Measurements from ENCODE around the gene TESMIN. TPM values are rescaled to one million over a fixed set of nuclear protein-coding genes. Genes with fewer than 3 reads are reported as not detected.

The TESMIN gene
- total and polyA plus RNA-seq, 2 of the 4 experiments (the other 2 are of a cell fraction), result 0.90 to 2.2 TPM

GRCh38 chr11:68689737-68690625, 61.3 kb downstream of the TESMIN start:
- POLR2A ChIA-PET (ENCODE audit: unreplicated experiment), result no interaction called here
- Histone ChIP-seq H2BK20ac (ENCODE audit: low read depth, low read length) (no peak overlapping the region), H2AFZ (replicated peaks; ENCODE audit: low read length, poor library complexity) (no peak overlapping the region), H3K4me2 (ENCODE audit: low read depth, low read length) (no peak overlapping the region), H3K4me3 (ENCODE audit: insufficient read depth, low read depth, low read length) (no peak overlapping the region), H4K5ac (ENCODE audit: low read depth, low read length) (no peak overlapping the region), H3K9me3 (ENCODE audit: control insufficient read depth, insufficient read depth, low read length) (no peaks in the 10 kb centered on the region), H4K8ac (ENCODE audit: low read depth in 2 of 2, low read length in 2 of 2) (no peak overlapping the region), H4K20me1 (ENCODE audit: insufficient read depth, low read length) (no peaks in the 10 kb centered on the region; the same call in 1 of the 2 replicates), H3K79me1 (ENCODE audit: low read depth in 1 of 2, low read length in 2 of 2) (no peaks in the 10 kb centered on the region), H4K91ac (ENCODE audit: insufficient read depth, low read depth, low read length) (no peak overlapping the region), H2AK9ac (replicated peaks; ENCODE audit: low read depth, low read length, poor library complexity) (no peak overlapping the region), H2BK15ac (ENCODE audit: low read depth, low read length) (no peak overlapping the region), H3K36me3 (ENCODE audit: control insufficient read depth, insufficient read depth, low read length) (no peaks in the 10 kb centered on the region), H2BK5ac (ENCODE audit: low read depth, low read length, poor library complexity, severe bottlenecking) (no peak overlapping the region), H3K4me1 (ENCODE audit: control insufficient read depth, insufficient read depth, low read length) (no peaks in the 10 kb centered on the region), H3K27ac (ENCODE audit: insufficient read depth, low read length) (no peak overlapping the region), H3K56ac (ENCODE audit: extremely low read depth, insufficient read depth, low read length) (no peak overlapping the region), H2AK5ac (ENCODE audit: low read depth, low read length) (no peak overlapping the region), H2BK120ac (ENCODE audit: low read depth, low read length) (no peak overlapping the region), H3K4ac (ENCODE audit: low read depth, low read length) (no peak overlapping the region), H3K9me1 (ENCODE audit: insufficient read depth, low read length) (no peaks in the 10 kb centered on the region), H3K14ac (replicated peaks; ENCODE audit: low read depth, low read length) (no peak overlapping the region), H3K9ac (ENCODE audit: low read depth, low read length) (no peak overlapping the region), H3K18ac (ENCODE audit: low read depth, low read length) (no peak overlapping the region), H3K27me3 (ENCODE audit: control insufficient read depth, insufficient read depth, low read length) (peaks cover 51% of the 10 kb centered on the region), H3K23ac (ENCODE audit: low read depth, low read length) (no peak overlapping the region)
- ATAC-seq (ENCODE audit: low read depth) (no peak), DNase-seq (no peak)
- CTCF ChIA-PET, result no interaction called here
- in situ Hi-C loops (cut with MboI; ENCODE audit: low sequenced_read_pairs), result no loop called here
- 100% methylated on average over 2 of the region's 14 CpGs; no CpG with 5 or more reads in 1 of the 2 experiments for WGBS, 2 experiments (ENCODE audit: extremely low coverage in 2 of 2, insufficient read length in 1 of 2)
- dilution Hi-C loops (cut with HindIII; ENCODE audit: low sequenced_read_pairs, unreplicated experiment), result no loop called here
- intact Hi-C loops (cut with micrococcal nuclease), result no loop called here
- no TSS peak for BruUV-seq (replicated peaks)
- TF ChIP-seq FOS (IDR thresholded peaks at IDR 0.05; ENCODE audit: low read depth, low read length), result no peak
- no peak for TF ChIP-seq BHLHE40 (IDR thresholded peaks at IDR 0.05; ENCODE audit: low read depth, low read length)
- no peak for TF ChIP-seq POLR2A (IDR thresholded peaks at IDR 0.05; ENCODE audit: low read depth, low read length)
- TF ChIP-seq CEBPB (IDR thresholded peaks at IDR 0.05; ENCODE audit: low read depth, low read length), result no peak
- TF ChIP-seq, protein P1, sequence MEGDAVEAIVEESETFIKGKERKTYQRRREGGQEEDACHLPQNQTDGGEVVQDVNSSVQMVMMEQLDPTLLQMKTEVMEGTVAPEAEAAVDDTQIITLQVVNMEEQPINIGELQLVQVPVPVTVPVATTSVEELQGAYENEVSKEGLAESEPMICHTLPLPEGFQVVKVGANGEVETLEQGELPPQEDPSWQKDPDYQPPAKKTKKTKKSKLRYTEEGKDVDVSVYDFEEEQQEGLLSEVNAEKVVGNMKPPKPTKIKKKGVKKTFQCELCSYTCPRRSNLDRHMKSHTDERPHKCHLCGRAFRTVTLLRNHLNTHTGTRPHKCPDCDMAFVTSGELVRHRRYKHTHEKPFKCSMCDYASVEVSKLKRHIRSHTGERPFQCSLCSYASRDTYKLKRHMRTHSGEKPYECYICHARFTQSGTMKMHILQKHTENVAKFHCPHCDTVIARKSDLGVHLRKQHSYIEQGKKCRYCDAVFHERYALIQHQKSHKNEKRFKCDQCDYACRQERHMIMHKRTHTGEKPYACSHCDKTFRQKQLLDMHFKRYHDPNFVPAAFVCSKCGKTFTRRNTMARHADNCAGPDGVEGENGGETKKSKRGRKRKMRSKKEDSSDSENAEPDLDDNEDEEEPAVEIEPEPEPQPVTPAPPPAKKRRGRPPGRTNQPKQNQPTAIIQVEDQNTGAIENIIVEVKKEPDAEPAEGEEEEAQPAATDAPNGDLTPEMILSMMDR (conservative IDR thresholded peaks at IDR 0.05; ENCODE audit: low read depth, low read length), result no peak
- TF ChIP-seq RFX5 (IDR thresholded peaks at IDR 0.05; ENCODE audit: low read depth, low read length), result no peak
- TF ChIP-seq, protein P2, sequence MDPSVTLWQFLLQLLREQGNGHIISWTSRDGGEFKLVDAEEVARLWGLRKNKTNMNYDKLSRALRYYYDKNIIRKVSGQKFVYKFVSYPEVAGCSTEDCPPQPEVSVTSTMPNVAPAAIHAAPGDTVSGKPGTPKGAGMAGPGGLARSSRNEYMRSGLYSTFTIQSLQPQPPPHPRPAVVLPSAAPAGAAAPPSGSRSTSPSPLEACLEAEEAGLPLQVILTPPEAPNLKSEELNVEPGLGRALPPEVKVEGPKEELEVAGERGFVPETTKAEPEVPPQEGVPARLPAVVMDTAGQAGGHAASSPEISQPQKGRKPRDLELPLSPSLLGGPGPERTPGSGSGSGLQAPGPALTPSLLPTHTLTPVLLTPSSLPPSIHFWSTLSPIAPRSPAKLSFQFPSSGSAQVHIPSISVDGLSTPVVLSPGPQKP (IDR thresholded peaks at IDR 0.05; ENCODE audit: borderline replicate concordance, low read depth, low read length), result no peak
- TF ChIP-seq RCOR1 (IDR thresholded peaks at IDR 0.05; ENCODE audit: insufficient replicate concordance, low read length), result no peak
- TF ChIP-seq NFE2L2 (IDR thresholded peaks at IDR 0.05; ENCODE audit: low read depth, low read length), result no peak
- TF ChIP-seq MAFK (IDR thresholded peaks at IDR 0.05; ENCODE audit: low read depth, low read length), result no peak
- TF ChIP-seq SMC3 (IDR thresholded peaks at IDR 0.05; ENCODE audit: low read depth, low read length), result no peak
- no peak for TF ChIP-seq CHD1 (IDR thresholded peaks at IDR 0.05; ENCODE audit: low read depth, low read length)
- TF ChIP-seq, protein P3, sequence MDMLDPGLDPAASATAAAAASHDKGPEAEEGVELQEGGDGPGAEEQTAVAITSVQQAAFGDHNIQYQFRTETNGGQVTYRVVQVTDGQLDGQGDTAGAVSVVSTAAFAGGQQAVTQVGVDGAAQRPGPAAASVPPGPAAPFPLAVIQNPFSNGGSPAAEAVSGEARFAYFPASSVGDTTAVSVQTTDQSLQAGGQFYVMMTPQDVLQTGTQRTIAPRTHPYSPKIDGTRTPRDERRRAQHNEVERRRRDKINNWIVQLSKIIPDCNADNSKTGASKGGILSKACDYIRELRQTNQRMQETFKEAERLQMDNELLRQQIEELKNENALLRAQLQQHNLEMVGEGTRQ (IDR thresholded peaks at IDR 0.05; ENCODE audit: low read depth, low read length), result no peak
- TF ChIP-seq MXI1 (IDR thresholded peaks at IDR 0.05; ENCODE audit: borderline replicate concordance, low read depth, low read length), result no peak
- TF ChIP-seq MAZ (IDR thresholded peaks at IDR 0.05; ENCODE audit: borderline replicate concordance, low read depth, low read length), result no peak

All from IMR-90 (cell line).